ENCODE data around the gene DOCK7.

DOCK7 gene

GRCh38 chr1:62444701-62445100 is 243.5 kb downstream of the DOCK7 start:
- no peak for DNase-seq (ENCODE audit: low read depth)

DNA sequence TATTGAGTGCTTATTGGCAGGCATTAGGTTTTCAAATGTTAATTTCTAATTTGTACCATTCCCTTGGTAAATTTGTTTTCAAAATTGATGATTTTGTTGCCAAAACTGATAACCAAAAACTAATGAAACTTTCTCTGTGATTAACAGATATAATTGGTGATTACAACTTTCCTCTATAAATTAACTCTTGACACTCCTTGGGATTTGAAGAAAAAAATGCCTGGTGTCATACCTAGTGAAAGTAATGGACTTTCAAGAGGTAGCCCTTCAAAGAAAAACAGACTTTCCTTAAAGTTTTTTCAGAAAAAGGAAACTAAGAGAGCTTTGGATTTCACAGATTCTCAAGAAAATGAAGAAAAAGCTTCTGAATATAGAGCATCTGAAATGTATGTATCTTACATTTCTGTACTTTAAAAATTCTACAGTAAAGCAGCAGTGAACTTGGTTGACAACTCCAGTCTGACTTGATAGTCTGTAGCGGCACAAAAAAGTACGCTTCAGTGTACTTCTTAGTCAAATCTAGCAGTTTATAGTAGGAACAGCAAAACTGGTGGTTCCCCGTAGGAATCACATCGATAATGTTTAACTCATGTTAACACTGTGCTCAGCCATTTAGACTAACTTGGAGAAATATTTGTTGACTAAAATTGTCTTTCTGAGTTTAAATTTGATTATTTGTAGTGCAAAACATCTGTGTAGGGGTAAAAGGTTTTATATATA is 248.4 kb downstream of the DOCK7 start:
- no peak for DNase-seq (ENCODE audit: low read depth)

- no peak for DNase-seq (ENCODE audit: low read depth)
Observed at GRCh38 chr1:62438163-62438562, 250.0 kb downstream of the DOCK7 start.

- peak; percentile 8 for DNase-seq (ENCODE audit: low read depth)
Observed at GRCh38 chr1:62437273-62437940, 250.8 kb downstream of the DOCK7 start.

- peak; percentile 94 for DNase-seq (ENCODE audit: low read depth)
Observed at GRCh38 chr1:62436466-62437272, 251.5 kb downstream of the DOCK7 start, which contains the start of gene USP1. TSS of gene USP1 (plus strand) at chr1:62437049. CDS start at chr1:62439868, 2,819 bp downstream.

GRCh38 chr1:62436039-62436465 is 252.1 kb downstream of the DOCK7 start:
- peak; percentile 86 for DNase-seq (ENCODE audit: low read depth)

GRCh38 chr1:62435231-62436038 is 252.8 kb downstream of the DOCK7 start:
- no peak for DNase-seq (ENCODE audit: low read depth)

DNA sequence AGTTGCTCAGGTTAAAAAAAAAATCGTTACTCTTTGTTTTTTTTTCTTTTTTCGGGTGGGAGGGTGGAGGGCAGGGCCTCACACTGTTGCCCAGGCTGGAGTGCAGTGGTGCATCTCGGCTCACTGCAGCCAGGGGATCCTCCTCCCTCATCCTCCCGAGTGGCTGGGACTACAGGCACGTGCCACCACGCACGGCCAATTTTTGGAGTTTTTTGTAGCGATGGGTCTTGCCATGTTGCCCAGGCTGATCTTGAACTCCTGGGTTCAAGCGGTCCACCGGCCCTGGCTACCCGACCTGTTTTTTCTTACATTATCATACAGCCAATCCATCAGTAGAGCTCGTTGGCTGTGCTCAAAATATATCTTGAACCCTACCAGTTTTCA is 253.6 kb downstream of the DOCK7 start:
- DNase-seq (ENCODE audit: low read depth) = no peak

DNA sequence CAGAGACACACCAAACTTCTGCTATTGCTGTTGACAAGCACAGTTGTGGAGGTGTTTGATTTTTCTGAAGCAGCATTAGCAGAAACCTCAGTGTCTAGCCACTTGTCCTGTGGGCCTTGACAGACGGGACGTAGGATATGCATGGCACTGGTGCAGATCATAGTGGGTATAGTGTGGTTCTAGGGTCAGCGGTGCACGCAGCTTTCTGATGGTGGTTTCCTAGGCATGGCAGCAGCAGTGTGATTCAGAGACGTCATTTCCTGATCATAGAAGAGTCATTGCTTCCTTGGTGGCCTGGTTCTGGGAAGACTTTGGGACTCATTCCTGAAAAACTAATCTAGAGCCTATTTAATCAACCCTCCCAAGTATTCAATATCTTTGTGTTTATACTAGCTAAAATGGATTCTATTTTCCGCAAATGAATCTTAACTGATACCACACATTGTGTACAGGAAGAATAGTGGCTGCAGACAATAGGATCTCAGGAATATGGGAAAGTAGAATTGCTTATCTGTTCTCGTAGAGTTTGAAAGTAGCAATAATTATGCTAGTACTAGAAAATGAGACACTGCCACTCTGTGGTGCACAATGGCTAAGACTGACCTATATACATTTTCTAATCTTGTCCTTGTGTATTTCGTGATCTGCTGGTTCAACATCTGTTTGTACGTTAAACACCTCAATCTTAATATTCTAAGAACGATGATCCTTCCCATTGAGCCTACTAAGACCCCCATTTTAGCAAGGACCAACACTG is 254.1 kb downstream of the DOCK7 start:
- DNase-seq (ENCODE audit: low read depth) = no peak

DNA sequence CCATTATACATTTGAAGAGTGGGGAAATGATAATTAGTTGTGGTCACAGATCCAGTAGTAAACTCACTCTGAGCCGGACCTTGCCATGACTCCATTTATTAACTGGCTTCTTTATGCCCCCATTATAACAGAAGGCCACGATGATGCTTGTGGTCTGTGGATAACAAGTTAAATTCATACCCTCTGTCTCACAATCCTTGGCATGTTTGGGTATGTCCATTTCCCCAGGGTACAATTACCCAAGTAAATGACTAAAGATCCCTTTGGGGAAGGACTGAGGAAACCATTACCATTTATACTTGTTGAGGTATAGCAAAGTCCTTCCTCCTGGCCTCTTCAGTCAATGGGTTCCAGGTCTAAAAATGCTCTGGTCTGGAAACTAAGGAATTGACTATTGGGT is 258.6 kb downstream of the DOCK7 start:
- DNase-seq (ENCODE audit: low read depth) = no peak

DNA sequence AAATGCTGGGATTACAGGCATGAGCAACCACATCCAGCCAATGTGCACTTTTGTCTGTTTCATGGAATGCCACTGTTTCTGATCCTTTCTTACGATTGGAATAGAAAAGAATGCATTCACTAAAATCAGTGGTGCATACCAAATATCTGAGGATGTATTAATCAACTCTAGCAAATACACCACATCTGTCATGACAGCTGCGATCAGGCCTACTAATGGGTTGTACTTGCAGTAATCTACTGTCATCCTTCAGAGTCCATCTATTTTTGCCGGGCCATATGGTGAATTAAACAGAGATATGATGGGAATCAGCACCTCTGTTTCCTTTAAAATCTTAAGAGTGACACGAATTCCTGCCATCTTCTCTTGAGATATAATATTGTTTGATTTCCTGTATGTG is 259.8 kb downstream of the DOCK7 start:
- no peak for DNase-seq (ENCODE audit: low read depth)

DNA sequence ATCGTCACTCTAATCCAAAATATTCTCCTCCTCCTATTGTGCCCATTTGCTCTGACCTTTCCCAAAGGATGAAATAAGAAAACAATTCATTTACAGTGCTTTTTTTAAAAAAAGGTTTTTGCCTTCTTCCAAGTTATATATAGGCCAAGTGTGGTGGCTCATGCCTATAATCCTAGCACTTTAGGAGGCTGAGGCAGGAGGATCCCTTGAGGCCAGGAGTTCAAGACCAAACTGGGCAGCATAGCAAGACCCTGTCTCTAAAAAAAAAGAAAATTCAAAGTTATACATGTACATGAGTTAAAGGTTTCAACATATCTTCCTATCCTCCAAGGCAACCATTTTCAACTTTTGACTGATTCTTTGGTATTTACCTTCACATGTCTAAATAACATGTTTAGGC is 261.4 kb downstream of the DOCK7 start:
- DNase-seq (ENCODE audit: low read depth) = no peak

DNA sequence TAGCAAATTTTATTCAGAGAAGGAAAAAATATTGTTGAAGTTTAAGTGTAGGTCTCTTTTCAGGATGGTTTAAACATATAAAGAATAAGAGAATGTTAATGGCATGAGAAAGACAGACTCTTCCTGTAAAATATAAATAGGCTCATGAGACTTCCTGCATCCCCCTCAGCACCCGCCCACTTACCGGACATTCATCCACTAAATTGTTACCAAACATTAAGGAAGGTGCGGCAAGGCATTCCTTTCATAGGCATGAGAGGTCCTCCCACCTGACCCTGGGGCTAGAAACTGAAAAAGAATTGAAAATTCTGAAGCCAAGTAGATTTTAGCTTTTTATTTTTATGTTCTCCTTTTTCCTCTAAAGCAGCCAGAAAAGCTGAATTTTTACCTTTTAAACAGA is 261.9 kb downstream of the DOCK7 start:
- no peak for DNase-seq (ENCODE audit: low read depth)

DNA sequence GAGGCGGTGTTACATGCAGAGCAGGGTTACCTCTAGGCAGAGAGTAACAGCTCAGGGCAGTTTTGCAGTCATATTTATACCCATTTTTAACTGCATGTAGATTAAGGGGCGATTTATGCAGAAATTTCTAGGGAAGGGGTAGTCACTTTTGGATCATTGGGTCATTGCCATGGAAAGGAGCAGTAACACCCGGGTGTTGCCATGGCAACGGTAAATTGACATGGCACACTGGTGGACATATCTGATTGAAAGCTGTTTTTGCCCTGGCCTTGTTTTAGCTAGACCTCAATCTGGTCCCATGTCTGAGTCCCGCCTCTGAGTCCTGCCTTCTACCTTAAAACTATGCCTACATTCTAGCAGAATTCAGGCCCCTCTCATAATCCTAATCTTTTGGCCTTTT is 263.1 kb downstream of the DOCK7 start:
- DNase-seq (ENCODE audit: low read depth) = no peak

GRCh38 chr1:62424411-62424810 is 263.8 kb downstream of the DOCK7 start:
- DNase-seq (ENCODE audit: low read depth) = no peak

GRCh38 chr1:62423580-62424242 is 264.5 kb downstream of the DOCK7 start:
- no peak for DNase-seq (ENCODE audit: low read depth)

- DNase-seq (ENCODE audit: low read depth) = no peak
Observed at GRCh38 chr1:62420214-62420613, 268.0 kb downstream of the DOCK7 start.

GRCh38 chr1:62417351-62417999 is 270.7 kb downstream of the DOCK7 start:
- DNase-seq (ENCODE audit: low read depth) = no peak

DNA sequence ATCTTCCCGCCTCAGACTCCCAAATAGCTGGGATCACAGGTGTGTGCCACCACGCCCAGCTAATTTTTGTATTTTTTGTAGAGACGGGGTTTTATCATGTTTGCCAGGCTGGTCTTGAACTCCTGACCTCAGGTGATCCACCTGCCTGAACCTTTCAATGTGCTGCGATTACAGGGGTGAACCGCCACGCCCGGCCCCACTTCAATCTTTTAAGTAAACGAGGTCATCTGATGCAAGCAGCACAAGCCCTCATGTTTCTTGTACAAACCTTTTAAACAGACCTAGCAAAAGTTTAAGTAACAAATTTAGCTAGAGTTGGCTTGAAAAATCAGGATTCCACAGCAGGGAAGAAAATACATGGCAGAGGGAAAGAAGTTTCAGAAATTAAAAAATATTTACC is 272.5 kb downstream of the DOCK7 start:
- DNase-seq (ENCODE audit: low read depth) = no peak

GRCh38 chr1:62407398-62408009 is 280.7 kb downstream of the DOCK7 start:
- no peak for DNase-seq (ENCODE audit: low read depth)

All from stimulated activated CD8-positive, alpha-beta memory T cell treated with anti-CD3 and anti-CD28 coated beads, Interleukin-7, amount 100 ng/mL, for 24 hours (primary cell).